NCI-H1105 (cell line): ENCODE data around the gene NRAS.
"Not testable (repeated sequence)": the region's sequence is repeated elsewhere in the genome, so short reads cannot be mapped to it uniquely, and the experiment has no call there.

Experiments
- DNase-seq: peaks from one replicate; lab custom pipeline; 2025; lab: John Stamatoyannopoulos, UW

The NRAS gene

DNA sequence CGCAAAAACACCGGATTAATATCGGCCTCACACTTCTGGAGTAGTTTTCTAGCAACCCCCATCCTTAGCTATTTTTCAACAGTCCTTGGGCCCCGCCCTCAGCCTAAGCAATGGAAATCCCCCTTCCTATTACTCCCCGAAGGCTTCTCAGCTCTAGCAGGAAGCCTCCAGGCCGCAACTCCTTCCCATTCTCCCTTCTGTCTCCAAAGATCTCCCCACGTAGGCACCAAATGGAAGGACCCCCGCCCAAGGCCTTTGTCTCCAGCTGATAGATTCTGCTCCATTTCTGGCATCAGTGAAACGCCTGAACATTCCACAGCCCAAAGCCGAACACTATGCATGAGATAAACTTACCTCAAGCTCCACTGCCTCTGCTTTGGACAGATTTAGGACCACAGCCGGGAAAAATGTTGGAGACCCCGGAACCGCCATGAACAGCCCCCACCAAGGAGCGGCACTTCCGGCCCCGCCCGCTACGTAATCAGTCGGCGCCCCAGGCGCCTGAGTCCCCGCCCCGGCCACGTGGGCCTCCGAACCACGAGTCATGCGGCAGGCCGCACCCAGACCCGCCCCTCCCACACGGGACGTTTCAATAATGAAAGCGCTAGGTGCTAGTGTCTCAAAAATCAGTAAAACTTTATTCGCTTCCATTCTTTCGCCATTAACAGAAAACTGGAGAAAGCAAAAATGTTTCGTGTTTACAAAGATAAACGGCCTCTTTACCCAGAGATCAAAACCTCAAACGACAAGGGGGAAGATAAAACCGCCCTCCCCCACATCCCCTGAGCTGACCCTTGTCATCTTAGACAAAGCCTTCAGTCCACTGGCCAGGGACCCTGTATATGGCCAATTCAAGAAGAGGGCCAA lies at the start of gene NRAS:
Gene NRAS (minus strand): TSS at position 468 of the 867 bp plus-strand sequence. CDS start 611 bp downstream, outside the sequence.
- DNase-seq, result peak; percentile 91

DNA sequence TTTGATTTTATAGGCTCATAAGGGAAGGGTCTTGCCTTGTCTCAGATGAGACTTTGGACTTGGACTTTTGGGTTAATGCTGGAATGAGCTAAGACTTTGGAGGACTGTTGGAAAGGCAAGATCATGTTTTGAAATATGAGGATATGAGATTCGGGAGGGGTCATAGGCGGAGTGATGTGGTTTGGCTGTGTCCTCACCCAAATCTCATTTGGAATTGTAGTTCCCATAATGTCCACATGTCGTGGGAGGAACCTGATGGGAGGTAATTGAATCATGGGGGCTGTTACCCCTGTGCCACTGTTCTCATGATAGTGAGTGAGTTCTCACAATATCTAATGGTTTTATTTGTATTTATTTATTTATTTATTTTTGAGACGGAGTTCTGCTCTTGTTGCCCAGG lies 48.1 kb upstream of the NRAS start:
- DNase-seq, result no peak

DNA sequence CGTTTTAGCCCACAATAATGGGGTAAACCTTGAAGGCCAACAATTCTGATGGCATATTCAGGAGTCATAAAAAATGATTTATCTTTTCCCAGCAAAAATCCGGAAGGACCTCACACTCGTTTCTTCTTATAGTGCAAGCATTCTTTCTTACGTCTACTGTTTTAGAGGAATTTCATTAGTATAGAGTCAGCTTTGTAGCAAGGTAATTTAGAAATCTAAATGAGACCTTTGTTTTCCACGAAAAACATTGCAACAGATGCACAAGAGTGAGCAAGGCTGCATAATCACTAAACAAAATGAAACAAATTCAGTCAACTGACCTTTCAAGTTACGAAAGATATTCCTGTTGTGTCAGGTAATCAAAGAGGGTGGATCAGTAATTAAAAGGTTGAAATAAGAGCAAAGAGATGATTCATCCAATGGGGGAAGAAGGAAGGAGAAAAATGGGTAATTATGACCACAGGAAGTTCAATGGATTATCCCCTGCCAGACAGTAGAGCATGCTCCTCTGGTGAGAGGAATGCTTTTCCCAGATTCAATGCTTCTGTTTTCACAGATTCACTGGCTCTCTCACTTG lies 41.8 kb upstream of the NRAS start:
- DNase-seq, result no peak

DNA sequence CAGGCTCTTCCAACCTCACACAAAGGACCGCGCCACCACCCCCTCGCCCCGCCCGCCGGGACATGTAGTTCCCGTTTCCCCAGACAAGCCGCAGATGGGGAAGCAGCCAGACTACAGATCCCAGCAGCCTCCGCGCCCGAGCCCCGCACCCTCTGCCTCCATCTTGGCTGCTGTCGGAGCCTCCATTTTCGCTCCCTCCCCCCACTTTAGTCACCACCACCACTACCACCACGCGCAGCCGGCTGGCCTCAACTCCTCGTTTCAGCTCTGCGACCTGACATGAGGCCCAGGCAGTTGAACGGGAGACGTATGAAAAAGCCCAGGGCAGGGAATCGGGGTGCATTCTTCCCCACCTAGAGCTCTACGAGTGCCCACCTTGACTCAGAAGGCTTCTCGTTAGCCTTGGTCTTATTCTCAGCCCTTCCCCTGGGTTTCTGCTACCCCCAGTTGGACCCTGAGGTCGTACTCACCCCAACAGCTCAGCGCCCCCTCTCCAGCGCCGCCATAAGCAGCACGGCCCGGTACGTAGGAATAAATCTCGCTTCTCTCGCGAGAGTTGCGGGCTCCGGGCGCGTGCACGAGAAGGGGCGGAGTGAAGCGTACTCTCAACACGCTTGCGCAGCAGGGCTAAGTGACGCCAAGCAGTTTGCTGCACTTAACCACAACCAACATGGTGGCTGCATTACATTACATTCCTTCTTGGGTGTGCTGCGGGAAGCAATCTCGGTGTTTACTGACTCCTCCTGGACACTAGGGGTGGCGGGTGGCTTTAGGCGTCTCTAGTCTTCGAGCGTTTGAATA lies 41.1 kb upstream of the NRAS start, which contains the start of gene CSDE1:
Gene CSDE1 (minus strand): TSS at position 530 of the 801 bp plus-strand sequence. CDS start 18,094 bp downstream, outside the sequence.
- peak; percentile 98 for DNase-seq

DNA sequence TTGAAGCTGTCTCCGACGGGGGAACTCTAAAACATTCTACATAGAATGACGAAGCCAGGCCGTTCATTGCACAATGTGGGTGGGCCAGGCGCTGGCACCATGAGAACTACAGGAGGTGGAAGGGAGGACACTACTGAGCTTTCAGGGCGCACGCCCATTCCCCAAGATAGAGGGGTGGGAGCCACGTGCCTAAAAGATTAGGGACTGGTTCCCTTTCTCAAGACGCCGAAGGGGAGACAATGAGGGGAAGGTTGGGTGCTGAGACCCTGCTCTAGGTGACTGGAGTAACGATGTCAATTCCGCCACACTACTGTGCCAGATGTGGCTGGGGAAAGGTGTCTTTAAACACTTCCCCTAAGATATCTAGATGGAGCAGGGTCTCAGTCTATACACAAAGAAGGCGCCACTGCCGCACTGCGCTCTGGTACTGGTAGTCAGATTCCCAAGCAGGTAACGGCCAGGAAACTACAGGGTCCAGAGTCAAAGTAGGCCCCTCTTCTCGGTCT lies 40.4 kb upstream of the NRAS start:
- DNase-seq, result no peak

DNA sequence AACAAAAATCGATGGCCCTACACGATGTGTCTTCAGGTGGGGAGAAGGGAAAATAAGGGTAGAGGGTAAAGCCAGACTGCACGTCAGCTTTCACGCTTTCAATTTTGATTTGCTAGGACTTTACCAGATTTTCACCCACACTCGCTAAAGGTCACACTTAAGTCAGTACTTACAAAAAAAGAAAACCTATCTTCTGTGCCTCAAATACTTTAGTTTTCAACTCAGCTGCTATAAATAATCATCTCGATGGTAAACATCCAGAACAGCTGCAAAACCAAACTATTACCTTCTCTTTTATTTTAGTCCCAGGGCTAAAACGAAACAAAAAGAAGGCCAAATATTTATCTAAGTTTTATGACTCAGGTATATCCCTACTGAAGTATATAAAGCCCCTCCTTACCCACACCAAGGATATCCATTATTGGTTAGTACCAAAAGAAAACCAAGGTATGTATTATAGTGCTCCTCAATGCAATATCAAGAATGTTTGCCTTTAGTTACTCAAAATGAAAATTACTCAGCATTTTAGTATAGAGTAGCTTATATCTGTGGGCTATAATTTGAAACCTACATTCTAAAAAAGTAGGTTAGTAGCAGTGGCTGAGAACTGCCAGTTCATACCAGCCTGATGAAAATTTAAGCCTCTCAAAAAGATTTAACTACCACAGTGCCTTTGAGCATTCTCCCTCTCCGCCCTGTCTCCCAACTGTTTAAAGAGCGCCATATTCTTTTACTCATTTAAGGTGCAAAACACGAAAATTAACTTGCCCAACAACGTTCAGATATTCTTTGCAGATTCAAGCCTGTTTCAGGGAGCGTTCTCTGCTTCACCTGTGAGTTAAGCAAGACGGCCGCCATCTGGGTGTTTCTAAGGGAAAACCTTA lies 39.7 kb upstream of the NRAS start:
- no peak for DNase-seq

DNA sequence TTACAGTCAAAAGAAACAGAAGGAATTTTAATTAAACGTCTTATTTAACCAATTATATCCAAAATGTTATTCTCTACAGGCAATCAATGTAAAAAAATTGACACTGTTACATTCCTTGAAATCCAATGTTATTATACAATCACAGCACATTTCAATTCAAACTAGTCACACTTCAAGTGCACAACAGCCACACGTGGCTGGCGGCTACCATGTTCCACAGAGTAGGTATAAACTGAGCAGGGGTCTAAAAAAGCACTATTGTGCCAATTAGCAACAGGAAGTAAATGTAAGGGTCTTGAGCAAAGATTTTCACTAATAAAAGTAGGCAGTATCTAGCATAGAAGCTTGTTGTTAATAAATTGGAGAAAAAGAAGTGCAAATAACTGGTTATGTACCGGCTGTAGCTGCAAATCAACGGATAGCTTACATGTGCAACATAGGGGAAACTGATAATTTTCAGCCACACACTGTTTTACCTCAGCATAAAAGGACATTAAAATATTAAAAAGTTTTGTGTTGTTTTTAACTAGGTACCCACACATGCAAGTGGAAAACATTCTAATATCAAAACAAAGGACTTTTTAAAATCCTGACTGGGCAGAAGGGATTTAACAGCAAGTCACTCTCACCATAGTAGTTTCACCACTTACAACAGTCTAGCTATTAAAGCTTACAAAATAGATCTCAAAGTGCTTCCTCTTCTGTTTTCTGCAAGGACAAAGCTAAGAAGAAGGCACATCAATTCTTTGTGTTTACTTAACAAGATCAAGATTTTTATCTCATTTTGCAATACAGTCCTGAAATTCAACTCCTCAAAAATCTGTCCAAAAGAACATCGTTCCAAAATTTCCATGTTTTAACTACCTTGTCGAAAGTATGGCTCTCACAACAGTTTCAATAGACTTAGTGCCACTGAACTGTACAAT lies 38.7 kb upstream of the NRAS start:
- DNase-seq, result no peak

DNA sequence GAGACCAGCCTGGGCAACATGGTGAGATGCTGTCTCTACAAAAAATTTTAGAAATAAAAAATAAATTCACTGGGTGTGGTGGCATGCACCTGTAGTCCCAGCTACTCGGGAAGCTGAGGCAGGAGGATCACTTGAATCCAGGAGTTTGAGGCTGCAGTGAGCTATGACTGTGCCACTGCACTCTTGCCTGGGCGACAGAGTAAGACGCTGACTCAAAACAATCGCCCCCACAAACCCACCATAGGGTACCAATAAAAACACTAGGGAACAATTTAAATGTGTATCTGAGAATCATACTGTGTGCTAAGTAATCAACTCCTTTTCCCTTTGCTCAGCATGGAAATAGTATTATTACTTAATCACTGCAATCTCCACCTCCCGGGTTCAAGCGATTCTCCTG lies 37.1 kb upstream of the NRAS start:
- not testable (repeated sequence) for DNase-seq

DNA sequence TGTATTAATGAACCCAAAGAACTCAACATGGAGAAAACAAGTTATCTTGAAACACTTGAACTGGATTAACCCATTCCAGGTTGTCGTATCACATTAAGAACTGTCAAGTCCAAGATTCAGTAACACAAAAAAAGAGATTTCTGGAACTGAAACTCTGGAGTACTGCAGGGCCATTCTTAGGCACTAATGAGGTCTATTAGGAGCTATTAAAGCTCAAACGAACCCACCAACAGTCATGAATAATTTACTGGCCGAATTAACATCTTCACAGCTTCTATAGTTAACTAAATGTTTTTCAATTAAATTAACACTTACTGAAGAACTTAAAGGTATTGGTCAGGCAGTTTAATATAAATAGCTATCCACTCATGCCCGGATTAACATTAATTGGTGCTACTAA lies 36.6 kb upstream of the NRAS start:
- no peak for DNase-seq

DNA sequence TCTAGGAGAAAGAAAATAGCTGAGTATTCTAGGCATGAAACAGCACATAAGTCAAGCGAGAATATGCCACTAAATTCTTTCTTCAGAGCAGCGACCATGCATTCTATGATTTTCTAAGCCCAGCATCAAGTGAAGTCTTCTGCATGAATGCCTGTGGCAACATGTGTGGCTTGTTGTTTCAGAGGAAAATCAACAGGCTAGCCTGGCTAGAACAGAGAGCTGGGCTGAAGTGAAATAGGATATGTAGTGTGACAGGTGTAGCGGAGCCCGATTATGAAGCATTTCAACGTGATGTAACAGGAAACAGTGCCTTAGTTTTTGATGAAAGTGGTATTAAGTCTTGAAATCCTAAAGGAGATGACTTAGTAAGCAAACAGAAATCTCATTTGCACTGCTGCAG lies 34.2 kb upstream of the NRAS start:
- DNase-seq, result no peak

DNA sequence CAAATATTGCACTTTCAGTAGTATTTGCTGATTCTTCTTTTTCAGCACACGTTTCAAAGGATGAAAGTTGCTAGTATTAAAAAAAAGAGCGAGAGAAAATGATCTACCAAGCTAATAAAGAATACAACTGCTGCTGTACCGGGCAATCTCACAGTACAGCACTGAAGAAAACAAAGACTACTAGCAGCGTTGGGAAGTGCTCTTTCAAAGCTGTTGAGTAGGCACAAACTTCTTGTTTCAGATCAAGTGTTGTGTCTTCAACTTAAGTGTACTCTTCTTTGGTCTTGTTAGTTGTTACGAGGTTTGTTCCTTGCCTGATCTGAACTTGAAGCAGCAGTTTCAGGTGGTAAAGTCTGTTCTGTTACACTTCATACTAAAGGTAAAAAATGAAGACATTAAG lies 33.3 kb upstream of the NRAS start:
- DNase-seq, result no peak

DNA sequence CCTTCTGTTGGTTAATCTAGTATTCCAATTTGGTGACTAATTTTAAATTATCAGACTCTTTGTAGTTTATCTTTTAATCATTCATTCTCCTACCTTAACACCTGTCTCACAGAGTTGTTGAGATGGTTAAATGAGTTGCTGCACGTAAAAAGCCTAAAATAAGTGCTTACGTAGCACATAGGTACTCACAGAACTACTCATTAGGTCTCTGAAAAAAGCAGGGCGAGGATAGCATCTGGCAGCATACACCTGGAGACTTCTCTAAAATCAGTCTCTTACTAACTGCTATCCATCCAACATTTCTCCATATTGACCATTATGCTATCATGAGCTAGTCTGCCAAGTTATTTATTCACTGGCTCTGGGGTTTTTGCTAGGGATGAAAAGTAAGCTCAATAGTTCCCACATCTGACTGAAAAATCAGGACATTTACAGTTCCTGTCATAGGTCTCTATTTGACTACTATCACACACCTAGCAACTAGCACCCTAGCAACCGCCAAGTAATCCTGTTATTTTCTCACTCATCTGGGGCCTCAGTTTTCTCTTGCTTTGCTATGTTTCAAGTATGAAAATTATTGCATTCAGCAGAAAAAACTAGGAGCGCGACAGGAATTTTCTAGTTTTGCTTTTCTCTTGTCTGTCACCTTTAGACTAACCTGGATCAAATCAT lies 30.0 kb upstream of the NRAS start:
- DNase-seq, result no peak

DNA sequence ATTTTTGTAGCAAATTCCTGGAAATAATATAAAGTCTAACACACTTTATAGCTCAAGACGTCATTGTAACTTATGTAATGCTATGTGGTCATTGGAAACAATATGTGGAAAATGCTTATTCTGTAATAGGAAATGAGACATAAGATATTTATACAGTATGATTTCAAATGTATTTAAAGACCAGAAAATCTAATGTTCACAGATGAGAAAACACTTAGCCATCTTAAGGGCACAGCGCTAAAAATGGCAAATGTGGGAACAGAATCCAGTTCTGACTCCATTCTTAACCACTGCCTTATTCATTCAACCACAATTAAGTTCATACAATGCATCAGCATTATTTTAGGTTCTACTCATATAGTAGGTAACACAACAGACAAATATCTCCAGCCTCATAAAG lies 28.7 kb upstream of the NRAS start:
- DNase-seq, result no peak

DNA sequence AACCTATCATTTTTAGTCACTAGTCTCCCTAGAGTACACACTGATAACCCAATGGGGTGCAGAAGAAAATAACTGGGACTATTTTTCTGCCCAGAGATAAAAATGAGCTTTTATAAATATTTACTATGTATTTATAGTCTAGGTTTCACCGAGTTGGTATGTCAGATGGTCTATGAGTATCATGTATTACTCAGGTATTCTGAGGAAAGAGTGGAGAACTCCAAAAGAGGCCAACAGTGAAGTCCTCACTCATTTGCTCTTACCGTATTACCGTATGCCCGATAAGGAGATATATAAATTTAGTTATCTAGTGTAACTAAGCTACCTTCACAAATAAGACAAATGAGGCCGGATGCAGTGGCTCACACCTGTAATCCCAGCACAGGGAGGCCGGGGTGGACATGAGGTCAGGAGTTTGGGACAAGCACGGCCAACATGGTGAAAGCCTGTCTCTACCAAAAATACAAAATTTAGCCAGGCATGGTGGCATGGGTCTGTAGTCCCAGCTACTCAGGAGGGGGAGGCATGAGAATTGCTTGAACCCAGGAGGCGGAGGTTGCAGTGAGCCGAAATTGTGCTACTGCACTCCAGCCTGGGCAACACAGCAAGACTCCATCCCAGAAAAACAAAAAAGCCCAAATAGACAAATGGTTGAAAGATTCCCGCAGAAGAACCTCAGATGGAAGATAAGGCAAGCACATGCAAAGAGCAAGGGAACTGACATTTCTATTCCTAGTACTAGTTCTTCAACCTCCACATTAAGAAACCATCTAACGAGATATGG lies 25.6 kb upstream of the NRAS start:
- DNase-seq, result no peak

DNA sequence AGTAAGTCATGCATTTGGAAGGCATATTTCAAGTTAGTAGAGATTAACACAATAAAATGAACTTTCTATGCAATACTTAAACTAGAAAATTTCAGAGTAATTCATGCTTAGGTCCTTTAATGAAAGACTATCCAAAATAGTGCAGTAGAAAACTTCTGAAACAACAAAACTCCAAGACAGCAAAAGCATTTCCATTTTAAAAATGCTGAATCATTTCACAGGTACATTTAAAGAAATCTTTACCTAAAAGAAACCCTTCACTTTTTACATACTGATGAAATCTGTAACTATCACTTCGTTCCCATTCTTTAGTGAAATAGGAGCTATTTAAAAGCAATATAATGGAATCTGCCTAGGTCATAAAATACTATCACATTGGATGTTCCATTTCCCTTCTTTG lies 23.8 kb upstream of the NRAS start:
- DNase-seq, result no peak

DNA sequence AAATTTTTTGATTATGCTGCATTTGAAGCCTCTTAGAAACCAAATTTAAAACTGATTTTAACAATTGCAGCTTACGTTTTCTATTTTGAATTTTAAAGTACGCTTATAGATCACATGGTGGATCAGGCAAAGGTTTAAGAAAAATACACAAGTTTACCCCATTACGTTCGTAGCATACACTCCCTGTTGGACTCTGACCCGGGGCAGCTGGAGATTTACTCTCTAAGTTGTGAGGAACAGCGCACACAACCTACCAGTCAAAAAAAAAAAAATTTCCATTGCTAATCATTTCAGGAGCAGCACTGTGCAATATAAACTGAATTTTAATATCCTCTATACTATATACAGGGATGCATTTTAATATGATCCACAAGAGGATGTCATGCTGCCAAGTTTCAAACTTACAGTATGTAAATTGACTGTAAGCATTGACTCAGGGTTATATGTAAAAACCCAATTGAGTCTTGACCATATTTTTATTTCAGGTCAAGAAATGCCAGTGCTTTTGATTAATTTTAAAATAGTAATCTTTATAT lies 20.8 kb upstream of the NRAS start:
- DNase-seq, result no peak

DNA sequence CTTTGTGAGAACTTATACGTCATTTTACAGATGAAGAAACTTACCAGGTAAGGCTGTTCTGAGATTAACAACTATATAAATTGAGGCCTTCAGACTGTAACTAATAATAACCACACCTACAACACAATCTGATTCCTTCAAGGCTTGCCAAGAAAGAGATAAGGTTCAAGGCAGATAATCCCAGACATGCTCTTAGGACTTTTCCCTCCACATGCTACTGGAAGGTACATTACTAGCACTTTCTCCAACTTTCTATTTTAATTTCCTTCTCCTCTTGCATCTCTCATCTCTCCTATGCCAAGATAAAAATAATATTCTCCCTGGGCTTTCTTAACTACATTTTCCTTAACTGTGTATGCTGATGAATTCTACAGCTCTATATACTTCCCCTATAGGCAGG lies 18.9 kb upstream of the NRAS start:
- DNase-seq, result no peak

DNA sequence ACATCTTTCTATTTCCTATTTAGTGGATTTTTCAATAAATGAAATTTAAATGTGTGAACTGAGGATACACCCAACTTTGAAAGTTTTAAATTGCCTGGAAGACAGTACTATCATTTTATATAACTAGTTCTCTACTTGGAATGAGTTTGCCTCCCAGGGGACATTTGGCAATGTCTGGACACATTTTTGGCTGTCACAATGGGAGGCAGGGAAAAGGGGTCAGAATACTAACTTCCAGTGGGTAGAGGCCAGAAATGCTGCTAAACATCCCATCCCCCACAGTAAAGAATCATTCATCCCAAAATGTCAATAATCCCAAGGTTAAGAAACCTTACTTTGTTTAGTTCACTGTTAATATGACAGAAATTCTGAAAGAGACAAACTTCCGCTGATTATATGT lies 13.2 kb upstream of the NRAS start:
- DNase-seq, result no peak

DNA sequence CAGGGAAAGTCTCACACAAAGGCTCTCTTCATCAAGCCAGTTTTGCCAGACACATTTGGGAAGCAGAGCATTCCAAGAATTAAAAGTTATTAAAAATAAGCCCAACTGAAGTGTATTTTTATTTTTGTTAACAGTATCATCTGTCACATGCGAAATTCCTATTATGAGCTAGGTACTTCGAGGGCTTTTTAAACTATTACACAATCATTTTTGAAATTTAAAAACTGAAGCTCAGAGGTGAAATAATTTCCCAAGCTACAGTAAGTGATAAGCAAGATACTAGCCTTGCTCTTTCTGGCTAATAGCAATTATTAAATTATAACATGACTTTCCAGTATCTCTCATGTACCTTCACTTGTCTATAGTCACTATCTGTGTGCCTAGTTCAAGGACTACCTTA lies 12.0 kb upstream of the NRAS start:
- no peak for DNase-seq
